Sigmoid colon (tissue), 4 donors: ENCODE data around the gene C1QTNF1.

ENCODE experiments used
- EP300 ChIP-seq, 4 donors: sonication (generic); formaldehyde crosslinking; IDR thresholded peaks; one replicate each; pipeline ENCODE4 v1.6.1; 2017; ENCODE audit warnings: antibody characterized with exemption in 4 of 4
- POLR2A ChIP-seq, 2 donors: fragments of 450-650 bp; IDR thresholded peaks; one replicate each; pipeline ENCODE4 v1.6.1; 2016; ENCODE audit warnings: antibody characterized with exemption in 2 of 2, mild to moderate bottlenecking in 2 of 2, moderate library complexity in 2 of 2
- POLR2AphosphoS5 ChIP-seq, 4 donors: sonication (generic); formaldehyde crosslinking; IDR thresholded peaks; one replicate each; pipeline ENCODE4 v1.6.1; 2017; ENCODE audit warnings: antibody characterized with exemption in 4 of 4
- TF ChIP-seq, protein P1 (sequence below), 4 experiments: fragments of 450-650 bp in 3 of 4; fragments of 200-600 bp in 1 of 4; IDR thresholded peaks; one replicate each; pipeline ENCODE4 v1.5.1; 2016 to 2019; ENCODE audit warnings: antibody characterized with exemption in 4 of 4, mild to moderate bottlenecking in 3 of 4, moderate library complexity in 2 of 4

DNA sequence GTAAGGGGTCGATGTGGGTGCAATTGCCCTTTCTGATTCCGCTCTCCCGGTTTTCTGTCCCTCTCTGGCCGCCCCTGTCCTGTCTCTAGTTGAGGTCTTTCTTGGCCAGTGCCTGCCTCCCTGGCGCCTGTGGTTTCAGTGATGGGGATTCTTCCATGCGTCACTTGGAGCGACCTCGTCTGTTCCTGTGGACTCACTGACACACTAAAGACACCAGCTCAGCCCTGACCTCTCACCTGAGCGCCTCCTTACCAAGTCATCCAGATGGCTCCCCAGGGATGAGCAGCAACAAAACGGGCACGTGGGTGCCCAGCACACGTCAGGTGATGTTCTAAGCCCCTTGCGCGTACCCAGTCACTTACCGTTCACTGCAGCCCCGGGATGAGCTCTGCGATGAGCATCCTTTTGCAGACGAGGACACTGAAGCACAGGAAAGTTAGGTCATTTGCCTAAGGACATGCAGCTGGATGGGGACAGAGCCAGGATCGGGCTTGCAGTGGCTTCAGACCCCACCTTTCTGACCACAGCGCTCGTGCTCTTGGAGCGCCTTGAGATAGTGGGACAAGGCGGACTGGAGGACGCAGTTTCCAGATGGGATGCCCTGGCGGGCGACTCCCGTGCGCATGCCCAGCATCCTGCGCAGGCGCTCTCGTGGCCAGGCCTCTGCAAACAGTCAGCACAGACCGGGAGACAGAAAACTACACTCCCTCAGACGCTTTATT lies 32.8 kb upstream of the C1QTNF1 start:
- TF ChIP-seq, protein P1, sequence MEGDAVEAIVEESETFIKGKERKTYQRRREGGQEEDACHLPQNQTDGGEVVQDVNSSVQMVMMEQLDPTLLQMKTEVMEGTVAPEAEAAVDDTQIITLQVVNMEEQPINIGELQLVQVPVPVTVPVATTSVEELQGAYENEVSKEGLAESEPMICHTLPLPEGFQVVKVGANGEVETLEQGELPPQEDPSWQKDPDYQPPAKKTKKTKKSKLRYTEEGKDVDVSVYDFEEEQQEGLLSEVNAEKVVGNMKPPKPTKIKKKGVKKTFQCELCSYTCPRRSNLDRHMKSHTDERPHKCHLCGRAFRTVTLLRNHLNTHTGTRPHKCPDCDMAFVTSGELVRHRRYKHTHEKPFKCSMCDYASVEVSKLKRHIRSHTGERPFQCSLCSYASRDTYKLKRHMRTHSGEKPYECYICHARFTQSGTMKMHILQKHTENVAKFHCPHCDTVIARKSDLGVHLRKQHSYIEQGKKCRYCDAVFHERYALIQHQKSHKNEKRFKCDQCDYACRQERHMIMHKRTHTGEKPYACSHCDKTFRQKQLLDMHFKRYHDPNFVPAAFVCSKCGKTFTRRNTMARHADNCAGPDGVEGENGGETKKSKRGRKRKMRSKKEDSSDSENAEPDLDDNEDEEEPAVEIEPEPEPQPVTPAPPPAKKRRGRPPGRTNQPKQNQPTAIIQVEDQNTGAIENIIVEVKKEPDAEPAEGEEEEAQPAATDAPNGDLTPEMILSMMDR (IDR thresholded peaks at IDR 0.05): no peak
- no peak for TF ChIP-seq POLR2A (IDR thresholded peaks at IDR 0.05)
- TF ChIP-seq POLR2AphosphoS5 (IDR thresholded peaks at IDR 0.05): no peak
- no peak for TF ChIP-seq EP300 (IDR thresholded peaks at IDR 0.05)
